Measurements from ENCODE around the gene SWAP70.

DNA sequence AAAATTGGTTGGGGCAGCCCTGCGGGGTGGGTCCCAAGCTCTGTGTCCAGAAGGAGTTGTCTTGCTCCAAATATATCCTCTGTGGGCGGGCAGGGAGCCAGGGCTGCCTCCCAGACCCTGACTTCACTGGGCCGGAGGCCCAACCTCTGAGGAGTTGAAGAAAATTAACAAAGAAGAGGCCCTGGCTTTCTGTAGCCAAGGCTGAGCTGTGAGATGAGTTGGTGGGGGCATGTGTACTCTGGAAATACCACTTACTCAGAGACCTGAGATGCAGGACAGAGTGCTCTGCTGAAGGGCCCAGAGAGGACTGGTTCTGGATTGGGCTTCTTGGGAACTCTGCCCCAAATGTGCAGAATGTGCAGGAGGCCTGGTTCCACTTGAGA, 96.3 kb downstream of the SWAP70 start:
- TF ChIP-seq FOXK2 (IDR thresholded peaks at IDR 0.05), result no peak
- TF ChIP-seq SP1 (IDR thresholded peaks at IDR 0.05), result no peak
